ENCODE results near the gene MYOZ3. TPM values are rescaled to one million over a fixed set of nuclear protein-coding genes. Genes with fewer than 3 reads are reported as not detected.

The MYOZ3 gene
- total RNA-seq, 1 experiment from 2014 or later: 0.10 TPM

DNA sequence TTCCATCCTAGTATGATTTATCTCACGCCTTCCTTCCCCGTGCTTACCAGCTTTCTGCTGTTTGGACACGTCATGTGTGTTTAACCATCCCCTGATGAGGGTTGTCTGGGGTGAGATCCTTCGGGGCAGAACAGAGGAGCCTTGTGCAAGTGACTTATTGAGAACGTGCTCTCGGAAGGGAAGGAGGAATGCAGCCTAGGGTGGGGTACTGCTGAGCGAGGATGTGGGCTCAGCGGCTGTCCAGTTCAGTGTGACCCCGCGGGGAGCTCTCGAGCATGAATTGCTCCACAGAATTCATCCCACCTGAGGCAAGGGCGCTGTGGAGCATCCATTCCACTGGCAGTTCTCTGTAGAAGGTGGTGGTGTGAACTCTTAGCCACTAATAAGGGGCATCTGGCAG is 4.0 kb downstream of the MYOZ3 start:
- intact Hi-C loops (cut with micrococcal nuclease): no loop called here
- Histone ChIP-seq H3K27me3 (ENCODE audit: insufficient read depth, low read length) (no peaks in the 10 kb centered on the region; the same call in 1 of the 2 replicates), H4K20me1 (ENCODE audit: insufficient read depth) (no peaks in the 10 kb centered on the region), H2AFZ (ENCODE audit: low read depth, low read length, poor library complexity, severe bottlenecking) (no peak overlapping the region), H3K4me2 (ENCODE audit: low read length) (no peak overlapping the region), H3K4me1 (ENCODE audit: control insufficient read depth in 1 of 2, insufficient read depth in 2 of 2, low read length in 2 of 2) (no peaks in the 10 kb centered on the region), H3K27ac (ENCODE audit: low read depth, low read length) (no peak overlapping the region), H3K9me3 (ENCODE audit: control insufficient read depth in 1 of 2, insufficient read depth in 1 of 2, low read depth in 1 of 2, low read length in 2 of 2) (no peaks in the 10 kb centered on the region), H3K4me3 (replicated peaks in 1 of 2; ENCODE audit: low read depth in 1 of 2, low read length in 2 of 2) (no peak overlapping the region), H3K9me2 (ENCODE audit: insufficient read depth) (no peaks in the 10 kb centered on the region), H3K36me3 (ENCODE audit: control insufficient read depth in 1 of 2, insufficient read depth in 2 of 2, low read length in 2 of 2) (no peaks in the 10 kb centered on the region), H3K79me2 (ENCODE audit: insufficient read depth, low read length) (no peaks in the 10 kb centered on the region), H3K9ac (ENCODE audit: low read length) (no peak overlapping the region)
- no peak for ATAC-seq
- RAD21 ChIA-PET (ENCODE audit: low non-redundant PET in 1 of 2, low total read pairs in 2 of 2, uncharacterized antibody in 2 of 2, unreplicated experiment in 2 of 2): no interaction called here
- CTCF ChIA-PET: no interaction called here
- DNase-seq (ENCODE audit: low read depth, low spot score): no peak
- BruUV-seq (replicated peaks): no TSS peak
- TF ChIP-seq POLR2AphosphoS5 (IDR thresholded peaks at IDR 0.05; ENCODE audit: low read depth, low read length) (no peak), EZH2phosphoT487 (IDR thresholded peaks at IDR 0.05; ENCODE audit: borderline replicate concordance) (no peak), SIN3A (IDR thresholded peaks at IDR 0.05; ENCODE audit: low read depth) (no peak), CTCF (IDR thresholded peaks at IDR 0.05 in 2 of 3, conservative IDR thresholded peaks at IDR 0.05 in 1 of 3; ENCODE audit: borderline replicate concordance in 1 of 3, insufficient read depth in 1 of 3, low read depth in 2 of 3, low read length in 2 of 3) (no peak), CBX3 (IDR thresholded peaks at IDR 0.05; ENCODE audit: low read depth) (no peak), EZH2 (IDR thresholded peaks at IDR 0.05) (no peak), RAD21 (IDR thresholded peaks at IDR 0.05; ENCODE audit: low read depth) (no peak), FOSL1 (IDR thresholded peaks at IDR 0.05; ENCODE audit: low read depth) (no peak), SP1 (IDR thresholded peaks at IDR 0.05; ENCODE audit: low read depth) (no peak), ELF1 (IDR thresholded peaks at IDR 0.05; ENCODE audit: borderline replicate concordance, low read depth) (no peak), SRF (IDR thresholded peaks at IDR 0.05; ENCODE audit: low read depth) (no peak), ZNF274 (IDR thresholded peaks at IDR 0.05; ENCODE audit: low read depth, low read length) (no peak), JUND (IDR thresholded peaks at IDR 0.05) (no peak), YY1 (IDR thresholded peaks at IDR 0.05; ENCODE audit: extremely low read depth, insufficient replicate concordance, low read depth, low read length) (no peak), ZFX (IDR thresholded peaks at IDR 0.05) (no peak), MAX (IDR thresholded peaks at IDR 0.05) (no peak)
- TF ChIP-seq, protein P1, sequence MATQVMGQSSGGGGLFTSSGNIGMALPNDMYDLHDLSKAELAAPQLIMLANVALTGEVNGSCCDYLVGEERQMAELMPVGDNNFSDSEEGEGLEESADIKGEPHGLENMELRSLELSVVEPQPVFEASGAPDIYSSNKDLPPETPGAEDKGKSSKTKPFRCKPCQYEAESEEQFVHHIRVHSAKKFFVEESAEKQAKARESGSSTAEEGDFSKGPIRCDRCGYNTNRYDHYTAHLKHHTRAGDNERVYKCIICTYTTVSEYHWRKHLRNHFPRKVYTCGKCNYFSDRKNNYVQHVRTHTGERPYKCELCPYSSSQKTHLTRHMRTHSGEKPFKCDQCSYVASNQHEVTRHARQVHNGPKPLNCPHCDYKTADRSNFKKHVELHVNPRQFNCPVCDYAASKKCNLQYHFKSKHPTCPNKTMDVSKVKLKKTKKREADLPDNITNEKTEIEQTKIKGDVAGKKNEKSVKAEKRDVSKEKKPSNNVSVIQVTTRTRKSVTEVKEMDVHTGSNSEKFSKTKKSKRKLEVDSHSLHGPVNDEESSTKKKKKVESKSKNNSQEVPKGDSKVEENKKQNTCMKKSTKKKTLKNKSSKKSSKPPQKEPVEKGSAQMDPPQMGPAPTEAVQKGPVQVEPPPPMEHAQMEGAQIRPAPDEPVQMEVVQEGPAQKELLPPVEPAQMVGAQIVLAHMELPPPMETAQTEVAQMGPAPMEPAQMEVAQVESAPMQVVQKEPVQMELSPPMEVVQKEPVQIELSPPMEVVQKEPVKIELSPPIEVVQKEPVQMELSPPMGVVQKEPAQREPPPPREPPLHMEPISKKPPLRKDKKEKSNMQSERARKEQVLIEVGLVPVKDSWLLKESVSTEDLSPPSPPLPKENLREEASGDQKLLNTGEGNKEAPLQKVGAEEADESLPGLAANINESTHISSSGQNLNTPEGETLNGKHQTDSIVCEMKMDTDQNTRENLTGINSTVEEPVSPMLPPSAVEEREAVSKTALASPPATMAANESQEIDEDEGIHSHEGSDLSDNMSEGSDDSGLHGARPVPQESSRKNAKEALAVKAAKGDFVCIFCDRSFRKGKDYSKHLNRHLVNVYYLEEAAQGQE (IDR thresholded peaks at IDR 0.05; ENCODE audit: low read depth): no peak
- TF ChIP-seq, protein P2, sequence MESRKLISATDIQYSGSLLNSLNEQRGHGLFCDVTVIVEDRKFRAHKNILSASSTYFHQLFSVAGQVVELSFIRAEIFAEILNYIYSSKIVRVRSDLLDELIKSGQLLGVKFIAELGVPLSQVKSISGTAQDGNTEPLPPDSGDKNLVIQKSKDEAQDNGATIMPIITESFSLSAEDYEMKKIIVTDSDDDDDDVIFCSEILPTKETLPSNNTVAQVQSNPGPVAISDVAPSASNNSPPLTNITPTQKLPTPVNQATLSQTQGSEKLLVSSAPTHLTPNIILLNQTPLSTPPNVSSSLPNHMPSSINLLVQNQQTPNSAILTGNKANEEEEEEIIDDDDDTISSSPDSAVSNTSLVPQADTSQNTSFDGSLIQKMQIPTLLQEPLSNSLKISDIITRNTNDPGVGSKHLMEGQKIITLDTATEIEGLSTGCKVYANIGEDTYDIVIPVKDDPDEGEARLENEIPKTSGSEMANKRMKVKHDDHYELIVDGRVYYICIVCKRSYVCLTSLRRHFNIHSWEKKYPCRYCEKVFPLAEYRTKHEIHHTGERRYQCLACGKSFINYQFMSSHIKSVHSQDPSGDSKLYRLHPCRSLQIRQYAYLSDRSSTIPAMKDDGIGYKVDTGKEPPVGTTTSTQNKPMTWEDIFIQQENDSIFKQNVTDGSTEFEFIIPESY (IDR thresholded peaks at IDR 0.05; ENCODE audit: extremely low read depth, insufficient replicate concordance, low read length): no peak
- TF ChIP-seq, protein P3, sequence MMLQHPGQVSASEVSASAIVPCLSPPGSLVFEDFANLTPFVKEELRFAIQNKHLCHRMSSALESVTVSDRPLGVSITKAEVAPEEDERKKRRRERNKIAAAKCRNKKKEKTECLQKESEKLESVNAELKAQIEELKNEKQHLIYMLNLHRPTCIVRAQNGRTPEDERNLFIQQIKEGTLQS (IDR thresholded peaks at IDR 0.05): no peak
- POLR2A ChIA-PET: no interaction called here

Data from HCT116 (cell line).